HTR-8/SVneo (cell line): ENCODE measurements around the gene SLC38A2.

ENCODE experiments used
- DNase-seq: peaks from one replicate; pipeline ENCODE4 v3.0.0; 2011; ENCODE audit warnings: low spot score, mixed read lengths; ENCODE audit not compliant: insufficient read length
- FAIRE-seq: peaks from 2 replicates; lab custom pipeline; 2011; peaks lifted over from hg19 to GRCh38; lab: Jason Lieb, UNC

Gene SLC38A2

GRCh38 chr12:46378530-46378929, 6.0 kb upstream of the SLC38A2 start:
- no peak for DNase-seq
- no peak for FAIRE-seq

DNA sequence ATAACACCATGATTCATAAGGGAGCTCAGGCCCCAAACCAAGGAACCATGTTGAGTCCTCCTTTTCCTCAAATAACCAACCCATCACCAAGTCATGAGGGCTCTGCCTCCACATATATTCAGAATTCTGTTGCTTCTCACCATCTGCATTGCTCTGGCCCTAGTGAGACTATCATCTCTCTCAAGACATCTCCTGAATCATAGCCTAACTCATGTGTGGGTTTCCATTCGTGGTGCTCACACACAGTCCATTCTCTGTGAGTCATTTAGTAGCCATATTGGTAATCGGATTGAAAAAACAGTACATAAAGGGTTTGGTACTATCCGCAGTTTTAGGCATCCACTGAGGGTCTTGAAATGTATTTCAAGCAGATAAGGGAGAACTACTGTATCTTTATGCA, 5.1 kb upstream of the SLC38A2 start:
- FAIRE-seq, result no peak

GRCh38 chr12:46376579-46376978, 4.0 kb upstream of the SLC38A2 start:
- FAIRE-seq, result no peak
- no peak for DNase-seq

More for the DNA sequence above, 5.1 kb upstream of the SLC38A2 start:
- no peak for DNase-seq

DNA sequence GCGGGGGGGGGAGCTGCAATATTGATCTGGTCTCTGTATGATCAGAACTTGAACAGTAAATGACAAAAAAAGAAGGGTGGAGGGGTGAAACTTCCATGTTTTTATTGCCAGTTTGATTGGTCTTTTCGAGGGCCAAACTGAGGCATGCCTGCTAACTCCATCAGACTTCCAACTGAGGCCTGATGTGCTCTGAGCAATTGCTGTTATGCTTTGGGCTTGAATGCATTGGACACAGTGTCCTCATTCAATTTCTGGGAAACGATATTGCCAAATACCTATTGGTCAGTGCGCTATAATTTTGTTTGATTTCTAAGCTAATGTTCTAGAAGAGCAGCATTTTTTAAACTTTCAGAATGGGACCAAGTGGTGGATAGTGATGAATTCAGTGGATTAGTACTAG, 2.1 kb upstream of the SLC38A2 start:
- FAIRE-seq, result no peak
- no peak for DNase-seq

GRCh38 chr12:46374310-46374709, 1.7 kb upstream of the SLC38A2 start:
- FAIRE-seq (no peak), DNase-seq (no peak)

DNA sequence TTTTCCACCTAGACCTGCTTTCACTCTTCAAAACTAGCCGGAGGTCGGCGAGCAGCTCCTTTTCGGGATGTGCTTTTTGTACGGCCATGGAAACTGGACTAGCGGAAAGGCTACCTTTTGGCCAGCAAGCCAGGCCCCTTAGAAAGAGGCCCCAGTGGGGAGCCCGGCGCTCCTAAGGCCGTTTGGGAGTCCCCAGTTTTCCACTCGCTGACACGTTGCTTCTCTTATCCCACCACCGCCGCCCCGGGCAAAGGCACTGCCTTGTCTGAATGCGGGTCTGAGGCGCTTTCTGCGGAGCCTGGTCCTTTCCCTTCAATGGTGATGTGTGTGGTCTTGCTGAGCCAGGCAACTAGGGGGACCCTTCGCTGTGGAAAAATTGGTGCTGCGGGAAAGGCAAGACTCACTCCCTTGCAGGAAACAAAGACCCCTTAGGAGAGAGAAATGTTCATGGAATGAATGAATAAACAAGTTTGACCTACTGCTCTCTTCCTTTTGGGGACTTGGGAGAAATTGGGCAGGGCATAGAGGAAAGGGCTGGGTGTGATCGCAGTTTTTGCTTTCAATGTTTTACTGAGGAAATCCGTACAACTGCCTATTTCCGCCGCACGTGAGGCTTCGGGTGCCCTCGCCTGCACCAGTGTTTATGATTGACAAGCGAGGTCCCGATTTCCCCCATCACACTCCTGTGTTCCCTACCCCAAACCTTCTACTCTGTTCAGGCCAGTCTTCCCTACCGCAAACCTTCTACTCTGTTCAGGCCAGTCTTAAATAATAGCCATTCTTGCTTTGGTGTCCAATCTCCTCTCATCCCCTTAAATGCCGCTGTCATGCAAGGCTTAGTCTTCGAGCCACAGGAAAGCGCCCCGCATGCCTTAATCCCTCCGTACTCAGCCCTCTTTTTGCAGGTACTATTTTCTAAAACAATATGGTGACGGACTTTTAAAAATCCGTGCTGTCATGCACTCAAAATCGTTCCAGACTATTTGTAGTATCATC, 1.0 kb upstream of the SLC38A2 start:
- FAIRE-seq (no peak), DNase-seq (no peak)

DNA sequence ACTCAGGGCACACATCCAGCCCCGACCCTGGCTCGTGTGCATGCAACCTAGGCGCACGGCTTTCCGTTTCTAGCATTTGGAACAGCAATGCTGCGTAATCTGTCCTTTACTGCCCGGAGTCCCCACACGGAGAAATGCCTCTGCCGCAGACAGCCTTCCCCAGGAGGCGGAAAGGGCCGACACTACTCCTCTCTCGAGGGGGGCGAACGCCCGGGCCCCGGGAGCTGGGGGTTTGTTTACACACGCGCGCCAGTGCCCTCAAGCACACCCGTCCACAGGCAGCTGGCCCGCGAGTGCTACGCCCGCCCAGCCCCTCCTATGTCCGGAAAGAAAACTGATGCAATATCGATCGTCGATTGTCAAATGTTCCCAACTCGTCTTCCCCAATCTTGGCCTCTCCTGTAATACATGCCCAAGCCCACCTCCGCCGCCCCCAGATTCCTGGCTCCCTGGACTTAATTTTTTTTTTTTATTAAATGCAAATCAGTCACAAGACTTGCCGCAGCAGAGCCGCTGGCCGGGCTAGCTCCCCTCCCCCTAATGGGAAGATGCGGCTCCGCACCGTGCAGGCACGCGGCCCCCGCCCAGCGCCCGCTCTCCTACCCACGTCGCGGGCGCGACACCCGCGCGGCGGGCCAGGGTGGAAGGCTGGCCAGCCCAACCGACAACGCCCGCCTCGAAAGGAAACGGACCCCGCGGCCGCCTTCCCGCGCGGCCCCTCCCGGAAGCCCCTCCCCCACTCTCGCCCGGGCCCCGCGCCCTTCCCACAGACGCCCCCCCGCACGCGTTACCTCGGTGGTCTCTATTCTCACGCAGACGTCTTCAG, 642 bp downstream of the SLC38A2 start:
- FAIRE-seq (no peak), DNase-seq (no peak)

- FAIRE-seq, result peak; percentile 85
- DNase-seq, result peak; percentile 80
Measured at GRCh38 chr12:46370792-46371717, 1.5 kb downstream of the SLC38A2 start.

GRCh38 chr12:46370380-46370734, 2.2 kb downstream of the SLC38A2 start:
- no peak for DNase-seq
- no peak for FAIRE-seq

DNA sequence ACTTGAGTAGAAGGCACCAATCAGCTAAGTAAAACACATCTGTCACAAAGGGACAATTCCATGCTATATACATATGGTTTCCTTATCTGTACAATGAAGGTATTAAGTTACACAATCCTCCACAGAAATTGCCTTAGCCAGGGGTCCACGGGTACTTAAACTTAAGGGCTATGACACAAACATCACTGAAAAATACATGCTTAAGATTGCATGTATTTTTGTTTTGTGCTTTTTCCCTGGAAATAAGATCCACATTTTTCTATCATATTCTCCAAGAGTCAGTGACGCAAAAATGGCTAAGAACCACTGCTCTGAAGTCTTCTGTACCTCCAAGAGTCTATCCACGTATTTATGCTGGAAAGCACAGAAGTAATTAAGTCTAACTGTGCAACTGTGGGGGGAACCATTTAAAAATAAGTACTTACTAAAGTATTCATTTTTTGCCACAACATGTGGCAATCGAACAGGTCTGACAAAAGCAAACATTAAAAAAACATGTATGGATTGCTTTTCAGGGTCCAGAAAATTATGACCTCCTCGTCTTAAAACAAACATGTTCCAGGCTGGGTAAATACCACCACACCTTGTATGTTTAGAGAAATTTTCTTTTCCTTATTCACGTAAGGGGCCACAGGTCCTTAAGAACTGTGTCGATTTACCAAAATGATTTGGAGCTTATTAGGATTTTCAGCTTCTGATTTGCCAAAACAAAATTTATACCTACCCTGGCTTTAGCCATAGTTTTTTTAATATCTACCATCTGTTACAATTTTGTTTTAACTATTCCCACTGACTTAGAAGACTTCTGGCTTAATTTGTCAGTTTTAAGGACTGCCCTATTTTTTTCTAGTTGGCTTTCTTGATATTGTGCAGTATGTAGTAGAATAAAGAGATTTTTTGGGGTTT, 2.8 kb downstream of the SLC38A2 start:
- FAIRE-seq, result no peak
- DNase-seq, result no peak

DNA sequence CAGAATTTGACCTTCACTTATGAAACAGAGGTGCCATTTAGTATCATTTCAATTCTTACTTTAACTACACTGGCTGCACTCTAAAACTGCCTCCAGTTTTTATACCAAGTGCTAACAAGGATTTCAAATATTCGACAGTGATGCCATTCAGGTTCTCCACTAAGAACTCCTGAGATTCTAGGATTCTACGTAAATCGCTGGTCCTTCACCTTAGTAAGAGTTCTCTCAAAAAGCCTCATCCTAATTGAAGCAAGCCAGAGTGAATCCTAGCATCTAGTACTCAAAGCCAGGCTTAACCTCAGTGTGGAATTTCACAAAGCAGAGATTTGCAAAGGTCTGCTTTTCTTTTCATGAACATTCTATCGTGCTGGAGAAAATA, 3.5 kb downstream of the SLC38A2 start:
- DNase-seq (no peak), FAIRE-seq (no peak)

GRCh38 chr12:46368684-46369083, 3.9 kb downstream of the SLC38A2 start:
- DNase-seq, result no peak
- FAIRE-seq, result no peak

GRCh38 chr12:46368138-46368537, 4.4 kb downstream of the SLC38A2 start:
- FAIRE-seq, result no peak
- DNase-seq, result no peak

- DNase-seq (no peak), FAIRE-seq (no peak)
Measured at GRCh38 chr12:46367351-46368029, 5.1 kb downstream of the SLC38A2 start.

DNA sequence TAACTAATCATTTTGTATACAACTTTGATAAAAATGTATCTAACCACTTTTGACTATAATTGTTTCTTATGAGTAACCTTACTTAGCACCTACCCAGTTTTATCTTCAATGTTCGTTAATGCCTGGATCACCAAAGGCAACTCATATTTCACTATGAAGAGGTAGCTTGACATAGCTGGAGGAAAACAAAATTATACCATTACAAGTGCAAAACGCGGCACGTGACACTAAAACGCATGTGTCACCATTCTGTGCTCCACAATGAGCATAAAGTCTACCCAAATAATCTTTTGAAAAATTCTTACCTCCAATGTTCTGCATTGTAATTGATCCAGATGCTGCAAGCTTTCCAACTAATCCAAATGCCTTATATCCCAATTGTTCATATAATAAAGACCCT, 5.8 kb downstream of the SLC38A2 start:
- FAIRE-seq (no peak), DNase-seq (no peak)

GRCh38 chr12:46365951-46366379, 6.6 kb downstream of the SLC38A2 start:
- DNase-seq (no peak), FAIRE-seq (no peak)

DNA sequence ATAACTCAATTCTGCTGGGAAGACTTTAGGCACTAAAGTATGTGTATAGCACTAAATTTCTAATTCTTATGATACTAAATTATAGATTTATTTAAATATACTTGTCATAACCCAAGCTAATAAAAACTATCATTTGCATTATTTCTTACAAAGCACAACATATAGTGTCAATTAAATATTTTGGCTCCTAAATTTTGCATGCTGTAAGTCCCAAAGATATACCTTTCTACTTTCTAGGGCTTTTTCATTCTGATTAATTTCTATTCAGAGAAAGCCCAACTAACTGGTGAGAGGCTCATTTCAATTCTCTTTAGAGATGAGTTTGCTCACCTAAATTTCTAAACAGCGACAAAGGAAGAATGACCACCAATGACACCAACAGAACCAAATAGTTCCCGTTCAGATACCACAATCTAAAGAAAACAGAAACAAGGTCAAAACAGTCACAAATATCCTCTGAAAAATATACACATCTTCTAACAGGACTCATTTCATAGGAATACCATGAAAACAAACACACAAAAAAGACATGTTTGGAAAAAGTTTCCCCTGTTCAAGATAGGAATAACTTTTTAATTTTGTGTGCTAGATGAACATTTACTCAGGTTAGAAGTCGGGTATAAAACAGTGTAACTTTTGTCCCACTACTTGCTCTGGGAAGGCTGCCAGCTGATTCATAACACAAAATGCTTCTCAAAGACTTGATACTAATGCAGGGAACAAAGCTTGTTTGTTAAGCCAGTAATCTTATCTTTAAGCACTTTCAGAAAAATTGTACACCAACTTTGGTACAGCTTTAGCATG, 7.6 kb downstream of the SLC38A2 start:
- FAIRE-seq, result no peak
- DNase-seq, result no peak

- no peak for FAIRE-seq
- DNase-seq, result no peak
Measured at GRCh38 chr12:46364300-46364696, 8.3 kb downstream of the SLC38A2 start.
